Measurements from ENCODE around the gene LSM3. TPM values are rescaled to one million over a fixed set of nuclear protein-coding genes. Genes with fewer than 3 reads are reported as not detected.

Gene LSM3
- total and polyA plus RNA-seq, 7 donors = 11.1 to 20.2 (median 14.1) TPM

GRCh38 chr3:14208168-14208567 is 29.6 kb downstream of the LSM3 start:
- Histone ChIP-seq H3K9me3 (no peaks in the 10 kb centered on the region), H3K27ac (no peak overlapping the region), H3K27me3 (ENCODE audit: insufficient read depth in 3 of 3, low read length in 2 of 3) (no peaks in the 10 kb centered on the region), H3K4me3 (no peak overlapping the region), H3K36me3 (ENCODE audit: insufficient read depth in 1 of 2, low read depth in 1 of 2) (no peaks in the 10 kb centered on the region), H3K4me1 (peaks cover 27% of the 10 kb centered on the region)
- DNase-seq (no peak), ATAC-seq (no peak)
- intact Hi-C loops (cut with DNase I) = loop anchor here in 1 of 2 donors (2.0 to 10.0 kb wide), 2 partner anchors 49 to 197 kb away; partner anchors contain the start of gene SLC6A6
- 92 to 97% (median 93%) methylated on average over 4 of the region's 4 CpGs for WGBS, 3 donors
- no peak for TF ChIP-seq CTCF (IDR thresholded peaks at IDR 0.05)

GRCh38 chr3:14208977-14209394 is 30.4 kb downstream of the LSM3 start:
- no peak for TF ChIP-seq CTCF (IDR thresholded peaks at IDR 0.05)
- ATAC-seq (no peak), DNase-seq (no peak)
- no peaks in the 10 kb centered on the region for H3K9me3 ChIP-seq
- intact Hi-C loops (cut with DNase I) = loop anchor here in 1 of 2 donors (2.0 to 10.0 kb wide), 2 partner anchors 48 to 196 kb away; partner anchors contain the start of gene SLC6A6
- H3K27ac ChIP-seq = no peak overlapping the region
- H3K27me3 ChIP-seq (ENCODE audit: insufficient read depth in 3 of 3, low read length in 2 of 3) = no peaks in the 10 kb centered on the region
- no peak overlapping the region for H3K4me3 ChIP-seq
- peaks cover 22% of the 10 kb centered on the region for H3K4me1 ChIP-seq
- H3K36me3 ChIP-seq (ENCODE audit: insufficient read depth in 1 of 2, low read depth in 1 of 2) = no peaks in the 10 kb centered on the region
- 73 to 78% (median 74%) methylated on average over 5 of the region's 5 CpGs for WGBS, 3 donors

GRCh38 chr3:14209581-14210289 is 31.1 kb downstream of the LSM3 start:
- Histone ChIP-seq H3K4me1 (peaks cover 14% of the 10 kb centered on the region), H3K27ac (no peak overlapping the region), H3K9me3 (no peaks in the 10 kb centered on the region), H3K4me3 (no peak overlapping the region), H3K27me3 (ENCODE audit: insufficient read depth in 3 of 3, low read length in 2 of 3) (no peaks in the 10 kb centered on the region), H3K36me3 (ENCODE audit: insufficient read depth in 1 of 2, low read depth in 1 of 2) (no peaks in the 10 kb centered on the region)
- no peak for ATAC-seq
- TF ChIP-seq CTCF (IDR thresholded peaks at IDR 0.05) = no peak
- intact Hi-C loops (cut with DNase I) = loop anchor here in 1 of 2 donors (2.0 to 10.0 kb wide), 3 partner anchors 38 to 195 kb away; partner anchors contain the start of gene SLC6A6
- 63 to 70% (median 64%) methylated on average over 14 of the region's 14 CpGs for WGBS, 3 donors
- DNase-seq = no peak

- WGBS, 3 donors = 65 to 73% (median 68%) methylated on average over 3 of the region's 3 CpGs
- peaks cover 9% of the 10 kb centered on the region for H3K4me1 ChIP-seq
- H3K4me3 ChIP-seq = no peak overlapping the region
- H3K27ac ChIP-seq = no peak overlapping the region
- H3K9me3 ChIP-seq = no peaks in the 10 kb centered on the region
- TF ChIP-seq CTCF (IDR thresholded peaks at IDR 0.05) = no peak
- DNase-seq (no peak), ATAC-seq (no peak)
- H3K27me3 ChIP-seq (ENCODE audit: insufficient read depth in 3 of 3, low read length in 2 of 3) = no peaks in the 10 kb centered on the region
- no peaks in the 10 kb centered on the region for H3K36me3 ChIP-seq (ENCODE audit: insufficient read depth in 1 of 2, low read depth in 1 of 2)
- intact Hi-C loops (cut with DNase I) = loop anchor here in 1 of 2 donors (5.0 kb wide), 1 partner anchor 37 kb away; no protein-coding TSS in a partner anchor
Measured at GRCh38 chr3:14210290-14210688, 31.7 kb downstream of the LSM3 start.
